ENCODE results near the gene AGPS.
A peak's percentile ranks its signal among the peaks of the same experiment; 100 is the strongest.
"Not testable (repeated sequence)": the region's sequence is repeated elsewhere in the genome, so short reads cannot be mapped to it uniquely, and the experiment has no call there.

The AGPS gene

GRCh38 chr2:177392373-177393202, at the start of gene AGPS:
Gene AGPS (plus strand): TSS chr2:177392773. CDS start chr2:177392790, 17 bp downstream.
- in situ Hi-C loops (cut with MboI; ENCODE audit: low pct_unique_long_range_greater_than_20kb, low sequenced_read_pairs): no loop called here
- peak; percentile 76 for DNase-seq

GRCh38 chr2:177343773-177344172, 48.8 kb upstream of the AGPS start:
- no peak for DNase-seq
- in situ Hi-C loops (cut with MboI; ENCODE audit: low pct_unique_long_range_greater_than_20kb, low sequenced_read_pairs): loop anchor here (25.0 kb wide), 1 partner anchor 394 kb away; no protein-coding TSS in a partner anchor

- DNase-seq: no peak
- in situ Hi-C loops (cut with MboI; ENCODE audit: low pct_unique_long_range_greater_than_20kb, low sequenced_read_pairs): loop anchor here (25.0 kb wide), 1 partner anchor 393 kb away; no protein-coding TSS in a partner anchor
These were observed 48.3 kb upstream of the AGPS start for GRCh38 chr2:177344316-177344715.

- DNase-seq: no peak
- in situ Hi-C loops (cut with MboI; ENCODE audit: low pct_unique_long_range_greater_than_20kb, low sequenced_read_pairs): loop anchor here (25.0 kb wide), 1 partner anchor 391 kb away; no protein-coding TSS in a partner anchor
These were observed 46.4 kb upstream of the AGPS start for GRCh38 chr2:177346192-177346591.

- DNase-seq: no peak
- in situ Hi-C loops (cut with MboI; ENCODE audit: low pct_unique_long_range_greater_than_20kb, low sequenced_read_pairs): loop anchor here (25.0 kb wide), 1 partner anchor 390 kb away; no protein-coding TSS in a partner anchor
These were observed 45.0 kb upstream of the AGPS start for GRCh38 chr2:177347570-177347969.

- in situ Hi-C loops (cut with MboI; ENCODE audit: low pct_unique_long_range_greater_than_20kb, low sequenced_read_pairs): loop anchor here (25.0 kb wide), 1 partner anchor 389 kb away; no protein-coding TSS in a partner anchor
- no peak for DNase-seq
These were observed 44.4 kb upstream of the AGPS start for GRCh38 chr2:177348118-177348654.

- no peak for DNase-seq
- in situ Hi-C loops (cut with MboI; ENCODE audit: low pct_unique_long_range_greater_than_20kb, low sequenced_read_pairs): loop anchor here (25.0 kb wide), 1 partner anchor 388 kb away; no protein-coding TSS in a partner anchor
These were observed 43.6 kb upstream of the AGPS start for GRCh38 chr2:177348733-177349693.

- DNase-seq; in situ Hi-C loops (cut with MboI; ENCODE audit: low pct_unique_long_range_greater_than_20kb, low sequenced_read_pairs): not testable (repeated sequence)
These were observed 41.9 kb upstream of the AGPS start for GRCh38 chr2:177350624-177351023.

GRCh38 chr2:177351121-177351520, 41.5 kb upstream of the AGPS start:
- in situ Hi-C loops (cut with MboI; ENCODE audit: low pct_unique_long_range_greater_than_20kb, low sequenced_read_pairs); DNase-seq: not testable (repeated sequence)

- in situ Hi-C loops (cut with MboI; ENCODE audit: low pct_unique_long_range_greater_than_20kb, low sequenced_read_pairs): no loop called here
These were observed 40.0 kb upstream of the AGPS start for GRCh38 chr2:177352441-177353186.

GRCh38 chr2:177353187-177353478, 39.4 kb upstream of the AGPS start:
- no peak for DNase-seq
- in situ Hi-C loops (cut with MboI; ENCODE audit: low pct_unique_long_range_greater_than_20kb, low sequenced_read_pairs): no loop called here

More at GRCh38 chr2:177352441-177353186, 40.0 kb upstream of the AGPS start:
- DNase-seq: peak; percentile 77

- in situ Hi-C loops (cut with MboI; ENCODE audit: low pct_unique_long_range_greater_than_20kb, low sequenced_read_pairs); DNase-seq: not testable (repeated sequence)
These were observed 38.0 kb upstream of the AGPS start for GRCh38 chr2:177354541-177354940.

- in situ Hi-C loops (cut with MboI; ENCODE audit: low pct_unique_long_range_greater_than_20kb, low sequenced_read_pairs): no loop called here
- no peak for DNase-seq
These were observed 36.7 kb upstream of the AGPS start for GRCh38 chr2:177355874-177356273.

- in situ Hi-C loops (cut with MboI; ENCODE audit: low pct_unique_long_range_greater_than_20kb, low sequenced_read_pairs): no loop called here
- DNase-seq: no peak
These were observed 32.6 kb upstream of the AGPS start for GRCh38 chr2:177359836-177360595.

GRCh38 chr2:177362499-177362898, 30.1 kb upstream of the AGPS start:
- DNase-seq: no peak
- in situ Hi-C loops (cut with MboI; ENCODE audit: low pct_unique_long_range_greater_than_20kb, low sequenced_read_pairs): no loop called here

- DNase-seq: no peak
- in situ Hi-C loops (cut with MboI; ENCODE audit: low pct_unique_long_range_greater_than_20kb, low sequenced_read_pairs): no loop called here
These were observed 29.2 kb upstream of the AGPS start for GRCh38 chr2:177363332-177363731.

- in situ Hi-C loops (cut with MboI; ENCODE audit: low pct_unique_long_range_greater_than_20kb, low sequenced_read_pairs): not testable (repeated sequence)
These were observed 26.8 kb upstream of the AGPS start for GRCh38 chr2:177365764-177366163.

GRCh38 chr2:177368023-177368422, 24.6 kb upstream of the AGPS start:
- DNase-seq; in situ Hi-C loops (cut with MboI; ENCODE audit: low pct_unique_long_range_greater_than_20kb, low sequenced_read_pairs): not testable (repeated sequence)

More at GRCh38 chr2:177365764-177366163, 26.8 kb upstream of the AGPS start:
- DNase-seq: not testable (repeated sequence)

All from KBM-7 (cell line).